OCI-LY1 (cell line): ENCODE results near the gene RIN3.

ENCODE experiments used
- H2AFZ ChIP-seq: fragments of 200-600 bp; sonication (generic), shearing (Covaris generic); 2 replicates; pipeline ENCODE4 v1.6.0; 2014; ENCODE audit warnings: antibody characterized with exemption, mild to moderate bottlenecking, low read length
- H3F3A ChIP-seq: fragments of 200-600 bp; sonication (generic), shearing (Covaris generic); 2 replicates; pipeline ENCODE4 v1.6.0; 2014; ENCODE audit warnings: mild to moderate bottlenecking, antibody characterized with exemption, low read length, moderate library complexity; ENCODE audit not compliant: insufficient read depth
- H3K27ac ChIP-seq: fragments of 200-600 bp; sonication (generic); 2 replicates; pipeline ENCODE4 v1.5.1; 2014; ENCODE audit warnings: low read length, mixed run types, mild to moderate bottlenecking, low read depth; ENCODE audit not compliant: poor library complexity, severe bottlenecking
- H3K27me3 ChIP-seq: fragments of 200-600 bp; sonication (generic); 2 replicates; pipeline ENCODE4 v1.6.0; 2014; ENCODE audit warnings: antibody characterized with exemption, mild to moderate bottlenecking, low read length, moderate library complexity; ENCODE audit not compliant: insufficient read depth
- H3K36me3 ChIP-seq: fragments of 200-600 bp; sonication (generic); 2 replicates; pipeline ENCODE4 v1.6.1; 2014; ENCODE audit warnings: mild to moderate bottlenecking, antibody characterized with exemption, low read length, moderate library complexity, mixed read lengths; ENCODE audit not compliant: insufficient read depth
- H3K4me1 ChIP-seq: fragments of 200-600 bp; sonication (generic); 2 replicates; pipeline ENCODE4 v1.5.1; 2014; ENCODE audit warnings: mild to moderate bottlenecking, low read length, moderate library complexity; ENCODE audit not compliant: insufficient read depth, severe bottlenecking
- H3K4me2 ChIP-seq: fragments of 200-600 bp; sonication (generic), shearing (Covaris generic); 2 replicates; pipeline ENCODE4 v1.6.1; 2014; ENCODE audit warnings: low read length
- H3K4me3 ChIP-seq: fragments of 200-600 bp; sonication (generic); 2 replicates; pipeline ENCODE4 v1.5.1; 2014; ENCODE audit warnings: low read length, low read depth, mild to moderate bottlenecking, mixed read lengths; ENCODE audit not compliant: poor library complexity, severe bottlenecking
- H3K79me2 ChIP-seq: fragments of 200-600 bp; shearing (Covaris generic); 2 replicates; pipeline ENCODE4 v1.6.1; 2016; ENCODE audit warnings: mixed run types, low read length, mixed read lengths; ENCODE audit not compliant: insufficient read depth
- H3K9ac ChIP-seq: fragments of 200-600 bp; sonication (generic), shearing (Covaris generic); 2 replicates; pipeline ENCODE4 v1.6.1; 2014; ENCODE audit warnings: mild to moderate bottlenecking, low read length, mixed read lengths
- H3K9me2 ChIP-seq: fragments of 200-600 bp; sonication (generic), shearing (Covaris generic); 2 replicates; pipeline ENCODE4 v1.6.1; 2014; ENCODE audit warnings: low read depth, mild to moderate bottlenecking, low read length, mixed read lengths
- H3K9me3 ChIP-seq: fragments of 200-600 bp; shearing (Covaris generic); 2 replicates; pipeline ENCODE4 v1.6.1; 2014; ENCODE audit warnings: low read length, mixed read lengths
- H4K20me1 ChIP-seq: fragments of 200-600 bp; sonication (generic), shearing (Covaris generic); 2 replicates; pipeline ENCODE4 v1.6.0; 2016; ENCODE audit warnings: mild to moderate bottlenecking, low read length; ENCODE audit not compliant: insufficient read depth
- EZH2 ChIP-seq: fragments of 200-600 bp; sonication (generic), shearing (Covaris generic); IDR thresholded peaks from 2 replicates; pipeline ENCODE4 v1.8.0; 2017; ENCODE audit warnings: borderline replicate concordance, mixed run types, mild to moderate bottlenecking, antibody characterized with exemption, low read length, moderate library complexity, mixed read lengths
- TF ChIP-seq, protein P1 (sequence below): fragments of 200-600 bp; sonication (generic), shearing (Covaris generic); IDR thresholded peaks from 2 replicates; pipeline ENCODE4 v1.5.1; 2017; ENCODE audit warnings: mild to moderate bottlenecking, antibody characterized with exemption, low read length, moderate library complexity, mixed read lengths

RIN3 gene

GRCh38 chr14:92673601-92674150, 160.1 kb downstream of the RIN3 start:
- H3K4me2 ChIP-seq: no peak overlapping the region
- no peaks in the 10 kb centered on the region for H3K27me3 ChIP-seq
- no peak overlapping the region for H3K4me3 ChIP-seq
- H3K36me3 ChIP-seq: no peaks in the 10 kb centered on the region
- no peaks in the 10 kb centered on the region for H3F3A ChIP-seq
- H2AFZ ChIP-seq: no peak overlapping the region
- no peaks in the 10 kb centered on the region for H3K79me2 ChIP-seq
- H3K9me2 ChIP-seq: no peaks in the 10 kb centered on the region
- TF ChIP-seq EZH2: no peak
- no peaks in the 10 kb centered on the region for H3K9me3 ChIP-seq
- no peaks in the 10 kb centered on the region for H3K4me1 ChIP-seq
- no peak overlapping the region for H3K27ac ChIP-seq
- no peak overlapping the region for H3K9ac ChIP-seq
- H4K20me1 ChIP-seq: no peaks in the 10 kb centered on the region

- no peaks in the 10 kb centered on the region for H3K4me1 ChIP-seq
- no peaks in the 10 kb centered on the region for H3K36me3 ChIP-seq
- no peaks in the 10 kb centered on the region for H4K20me1 ChIP-seq
- no peaks in the 10 kb centered on the region for H3K9me3 ChIP-seq
- H3K27ac ChIP-seq: no peak overlapping the region
- no peak overlapping the region for H3K9ac ChIP-seq
- TF ChIP-seq EZH2: no peak
- TF ChIP-seq, protein P1, sequence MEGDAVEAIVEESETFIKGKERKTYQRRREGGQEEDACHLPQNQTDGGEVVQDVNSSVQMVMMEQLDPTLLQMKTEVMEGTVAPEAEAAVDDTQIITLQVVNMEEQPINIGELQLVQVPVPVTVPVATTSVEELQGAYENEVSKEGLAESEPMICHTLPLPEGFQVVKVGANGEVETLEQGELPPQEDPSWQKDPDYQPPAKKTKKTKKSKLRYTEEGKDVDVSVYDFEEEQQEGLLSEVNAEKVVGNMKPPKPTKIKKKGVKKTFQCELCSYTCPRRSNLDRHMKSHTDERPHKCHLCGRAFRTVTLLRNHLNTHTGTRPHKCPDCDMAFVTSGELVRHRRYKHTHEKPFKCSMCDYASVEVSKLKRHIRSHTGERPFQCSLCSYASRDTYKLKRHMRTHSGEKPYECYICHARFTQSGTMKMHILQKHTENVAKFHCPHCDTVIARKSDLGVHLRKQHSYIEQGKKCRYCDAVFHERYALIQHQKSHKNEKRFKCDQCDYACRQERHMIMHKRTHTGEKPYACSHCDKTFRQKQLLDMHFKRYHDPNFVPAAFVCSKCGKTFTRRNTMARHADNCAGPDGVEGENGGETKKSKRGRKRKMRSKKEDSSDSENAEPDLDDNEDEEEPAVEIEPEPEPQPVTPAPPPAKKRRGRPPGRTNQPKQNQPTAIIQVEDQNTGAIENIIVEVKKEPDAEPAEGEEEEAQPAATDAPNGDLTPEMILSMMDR: no peak
- no peak overlapping the region for H3K4me3 ChIP-seq
- no peaks in the 10 kb centered on the region for H3K79me2 ChIP-seq
- H3F3A ChIP-seq: no peaks in the 10 kb centered on the region
- H3K4me2 ChIP-seq: no peak overlapping the region
- no peak overlapping the region for H2AFZ ChIP-seq
- no peaks in the 10 kb centered on the region for H3K9me2 ChIP-seq
- no peaks in the 10 kb centered on the region for H3K27me3 ChIP-seq
Measured at GRCh38 chr14:92675421-92675820, 161.8 kb downstream of the RIN3 start.

- H3K79me2 ChIP-seq: no peaks in the 10 kb centered on the region
- H3K27me3 ChIP-seq: no peaks in the 10 kb centered on the region
- no peaks in the 10 kb centered on the region for H3K9me3 ChIP-seq
- no peak overlapping the region for H3K4me3 ChIP-seq
- H2AFZ ChIP-seq: no peak overlapping the region
- H4K20me1 ChIP-seq: no peaks in the 10 kb centered on the region
- no peak for TF ChIP-seq EZH2
- TF ChIP-seq, protein P1: no peak
- no peak overlapping the region for H3K27ac ChIP-seq
- H3K9me2 ChIP-seq: no peaks in the 10 kb centered on the region
- no peaks in the 10 kb centered on the region for H3F3A ChIP-seq
- no peak overlapping the region for H3K4me2 ChIP-seq
- H3K4me1 ChIP-seq: no peaks in the 10 kb centered on the region
- H3K36me3 ChIP-seq: no peaks in the 10 kb centered on the region
- no peak overlapping the region for H3K9ac ChIP-seq
Measured at GRCh38 chr14:92675976-92676375, 162.4 kb downstream of the RIN3 start.

DNA sequence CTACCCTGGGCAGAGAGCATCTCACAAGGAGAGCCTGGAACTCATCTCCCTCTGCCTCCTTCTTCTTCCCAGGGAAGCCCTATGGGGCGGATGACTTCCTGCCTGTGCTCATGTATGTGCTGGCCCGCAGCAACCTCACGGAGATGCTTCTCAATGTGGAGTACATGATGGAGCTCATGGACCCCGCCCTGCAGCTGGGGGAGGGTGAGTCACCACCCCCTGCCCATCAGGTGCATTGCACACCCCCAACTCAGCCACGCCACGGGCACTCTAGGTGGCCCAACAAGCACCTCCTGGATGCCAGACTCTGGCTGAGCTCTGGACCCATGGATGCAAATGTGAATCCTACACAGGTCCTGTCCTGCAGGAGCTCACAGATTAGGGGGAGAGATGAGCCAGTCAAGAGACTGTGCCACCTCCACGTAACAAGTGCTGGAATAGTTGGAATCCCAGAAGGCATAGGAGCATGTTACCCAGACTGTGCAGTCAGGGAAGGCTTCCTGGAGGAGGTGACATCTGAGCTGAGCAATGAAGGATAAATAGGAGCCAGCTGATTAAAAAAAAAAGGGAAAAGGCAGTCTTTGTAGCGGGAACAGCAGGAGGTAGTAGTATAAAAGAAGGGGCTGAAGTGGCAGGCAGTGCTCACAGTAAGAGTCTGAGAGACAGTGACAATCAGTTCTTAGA, 163.0 kb downstream of the RIN3 start:
- no peaks in the 10 kb centered on the region for H3K27me3 ChIP-seq
- H3K79me2 ChIP-seq: no peaks in the 10 kb centered on the region
- H3K36me3 ChIP-seq: no peaks in the 10 kb centered on the region
- TF ChIP-seq, protein P1: no peak
- no peak for TF ChIP-seq EZH2
- no peak overlapping the region for H3K9ac ChIP-seq
- H3K4me2 ChIP-seq: no peak overlapping the region
- no peak overlapping the region for H3K27ac ChIP-seq
- H3K4me1 ChIP-seq: no peaks in the 10 kb centered on the region
- H2AFZ ChIP-seq: no peak overlapping the region
- no peaks in the 10 kb centered on the region for H3K9me3 ChIP-seq
- H4K20me1 ChIP-seq: no peaks in the 10 kb centered on the region
- no peaks in the 10 kb centered on the region for H3F3A ChIP-seq
- no peaks in the 10 kb centered on the region for H3K9me2 ChIP-seq
- H3K4me3 ChIP-seq: no peak overlapping the region
